MM.1S (cell line): ENCODE data around the gene MAGI2.

Source experiments
- DNase-seq: peaks from one replicate; pipeline ENCODE4 v3.0.0-alpha.2; 2015
- H2AFZ ChIP-seq: fragments of 300-600 bp; sonication (generic); 2 replicates; pipeline ENCODE4 v1.6.0; 2016; ENCODE audit warnings: antibody characterized with exemption, low read length
- H3F3A ChIP-seq: fragments of 300-600 bp; sonication (generic); 2 replicates; pipeline ENCODE4 v1.6.1; 2016; ENCODE audit warnings: mild to moderate bottlenecking, antibody characterized with exemption, low read length, moderate library complexity, mixed read lengths; ENCODE audit not compliant: insufficient read depth
- H3K27ac ChIP-seq: fragments of 300-600 bp; sonication (generic); 2 replicates; pipeline ENCODE4 v1.5.1; 2016; ENCODE audit warnings: mild to moderate bottlenecking, low read length
- H3K27me3 ChIP-seq: fragments of 300-600 bp; sonication (generic); replicated peaks from 2 replicates; pipeline ENCODE4 v1.6.0; 2016; ENCODE audit warnings: low read length; ENCODE audit not compliant: insufficient read depth
- H3K36me3 ChIP-seq: fragments of 300-600 bp; sonication (generic); replicated peaks from 2 replicates; pipeline ENCODE4 v1.6.1; 2016; ENCODE audit warnings: mild to moderate bottlenecking, low read length, mixed read lengths; ENCODE audit not compliant: insufficient read depth
- H3K4me1 ChIP-seq: fragments of 300-600 bp; sonication (generic); 2 replicates; pipeline ENCODE4 v1.6.1; 2016; ENCODE audit warnings: low read length, mixed read lengths
- H3K4me2 ChIP-seq: fragments of 300-600 bp; sonication (generic); 2 replicates; pipeline ENCODE4 v1.6.0; 2016; ENCODE audit warnings: low read depth, low read length
- H3K4me3 ChIP-seq: fragments of 300-600 bp; sonication (generic); 2 replicates; pipeline ENCODE4 v1.5.1; 2016; ENCODE audit warnings: low read length, mixed read lengths
- H3K79me2 ChIP-seq: fragments of 300-600 bp; sonication (generic); 2 replicates; pipeline ENCODE4 v1.6.1; 2016; ENCODE audit warnings: mixed run types, low read length, mixed read lengths
- H3K9ac ChIP-seq: fragments of 300-600 bp; sonication (generic); 2 replicates; pipeline ENCODE4 v1.6.1; 2016; ENCODE audit warnings: low read length, mixed read lengths
- H3K9me2 ChIP-seq: fragments of 300-600 bp; sonication (generic); replicated peaks from 2 replicates; pipeline ENCODE4 v1.6.1; 2016; ENCODE audit warnings: mild to moderate bottlenecking, low read length, mixed read lengths; ENCODE audit not compliant: insufficient read depth
- H3K9me3 ChIP-seq: fragments of 300-600 bp; sonication (generic); replicated peaks from 2 replicates; pipeline ENCODE4 v1.6.1; 2016; ENCODE audit warnings: mild to moderate bottlenecking, low read length, mixed read lengths; ENCODE audit not compliant: insufficient read depth
- H4K20me1 ChIP-seq: fragments of 300-600 bp; sonication (generic); 2 replicates; pipeline ENCODE4 v1.6.1; 2016; ENCODE audit warnings: mild to moderate bottlenecking, low read length, moderate library complexity, mixed read lengths; ENCODE audit not compliant: insufficient read depth
- EZH2 ChIP-seq: fragments of 300-600 bp; sonication (generic); optimal IDR thresholded peaks from 2 replicates; pipeline ENCODE3; 2017; ENCODE audit warnings: low read depth, mild to moderate bottlenecking, antibody characterized with exemption, low read length, mixed read lengths
- EZH2phosphoT487 ChIP-seq: fragments of 300-600 bp; sonication (generic); IDR thresholded peaks from 2 replicates; pipeline ENCODE4 v1.6.1; 2018; ENCODE audit warnings: antibody characterized with exemption, low read length
- TF ChIP-seq, protein P1 (sequence below): fragments of 300-600 bp; sonication (generic); IDR thresholded peaks from 2 replicates; pipeline ENCODE4 v1.5.1; 2016; ENCODE audit warnings: antibody characterized with exemption, low read length, mixed read lengths

MAGI2 gene

DNA sequence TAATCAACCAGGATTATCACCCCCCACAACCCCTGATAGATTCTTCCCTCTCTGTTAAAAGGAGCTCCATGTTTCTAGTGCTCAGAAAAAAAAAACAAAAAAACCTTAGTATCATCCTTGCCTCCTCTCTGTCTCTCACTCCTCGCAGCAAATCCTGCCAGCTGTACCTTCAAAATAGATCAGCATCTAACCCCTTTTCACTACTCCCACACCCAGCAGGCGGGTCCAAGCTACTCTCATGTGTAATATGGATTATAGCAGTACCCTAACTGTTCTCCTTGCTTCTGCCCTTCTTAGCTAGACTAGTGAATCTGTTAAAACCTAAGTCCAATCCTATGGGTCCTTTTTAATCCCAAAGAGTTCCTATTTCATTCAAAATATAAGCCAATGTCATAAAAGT is 667.4 kb downstream of the MAGI2 start:
- H3K27ac ChIP-seq, result no peak overlapping the region
- TF ChIP-seq, protein P1, sequence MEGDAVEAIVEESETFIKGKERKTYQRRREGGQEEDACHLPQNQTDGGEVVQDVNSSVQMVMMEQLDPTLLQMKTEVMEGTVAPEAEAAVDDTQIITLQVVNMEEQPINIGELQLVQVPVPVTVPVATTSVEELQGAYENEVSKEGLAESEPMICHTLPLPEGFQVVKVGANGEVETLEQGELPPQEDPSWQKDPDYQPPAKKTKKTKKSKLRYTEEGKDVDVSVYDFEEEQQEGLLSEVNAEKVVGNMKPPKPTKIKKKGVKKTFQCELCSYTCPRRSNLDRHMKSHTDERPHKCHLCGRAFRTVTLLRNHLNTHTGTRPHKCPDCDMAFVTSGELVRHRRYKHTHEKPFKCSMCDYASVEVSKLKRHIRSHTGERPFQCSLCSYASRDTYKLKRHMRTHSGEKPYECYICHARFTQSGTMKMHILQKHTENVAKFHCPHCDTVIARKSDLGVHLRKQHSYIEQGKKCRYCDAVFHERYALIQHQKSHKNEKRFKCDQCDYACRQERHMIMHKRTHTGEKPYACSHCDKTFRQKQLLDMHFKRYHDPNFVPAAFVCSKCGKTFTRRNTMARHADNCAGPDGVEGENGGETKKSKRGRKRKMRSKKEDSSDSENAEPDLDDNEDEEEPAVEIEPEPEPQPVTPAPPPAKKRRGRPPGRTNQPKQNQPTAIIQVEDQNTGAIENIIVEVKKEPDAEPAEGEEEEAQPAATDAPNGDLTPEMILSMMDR, result no peak
- no peak for TF ChIP-seq EZH2phosphoT487
- TF ChIP-seq EZH2, result no peak
- H3F3A ChIP-seq, result no peaks in the 10 kb centered on the region
- H3K4me1 ChIP-seq, result no peaks in the 10 kb centered on the region
- 0 out of 2 replicates have a peak, but pooled peaks cover 2% of the 10 kb centered on the region for H3K9me3 ChIP-seq
- DNase-seq, result no peak
- no peaks in the 10 kb centered on the region for H4K20me1 ChIP-seq
- H2AFZ ChIP-seq, result no peak overlapping the region
- H3K36me3 ChIP-seq, result no peaks in the 10 kb centered on the region
- no peaks in the 10 kb centered on the region for H3K9me2 ChIP-seq
- H3K9ac ChIP-seq, result no peak overlapping the region
- no peak overlapping the region for H3K4me3 ChIP-seq
- no peak overlapping the region for H3K4me2 ChIP-seq
- H3K27me3 ChIP-seq, result 0 out of 2 replicates have a peak, but pooled peaks cover 3% of the 10 kb centered on the region
- no peaks in the 10 kb centered on the region for H3K79me2 ChIP-seq

DNA sequence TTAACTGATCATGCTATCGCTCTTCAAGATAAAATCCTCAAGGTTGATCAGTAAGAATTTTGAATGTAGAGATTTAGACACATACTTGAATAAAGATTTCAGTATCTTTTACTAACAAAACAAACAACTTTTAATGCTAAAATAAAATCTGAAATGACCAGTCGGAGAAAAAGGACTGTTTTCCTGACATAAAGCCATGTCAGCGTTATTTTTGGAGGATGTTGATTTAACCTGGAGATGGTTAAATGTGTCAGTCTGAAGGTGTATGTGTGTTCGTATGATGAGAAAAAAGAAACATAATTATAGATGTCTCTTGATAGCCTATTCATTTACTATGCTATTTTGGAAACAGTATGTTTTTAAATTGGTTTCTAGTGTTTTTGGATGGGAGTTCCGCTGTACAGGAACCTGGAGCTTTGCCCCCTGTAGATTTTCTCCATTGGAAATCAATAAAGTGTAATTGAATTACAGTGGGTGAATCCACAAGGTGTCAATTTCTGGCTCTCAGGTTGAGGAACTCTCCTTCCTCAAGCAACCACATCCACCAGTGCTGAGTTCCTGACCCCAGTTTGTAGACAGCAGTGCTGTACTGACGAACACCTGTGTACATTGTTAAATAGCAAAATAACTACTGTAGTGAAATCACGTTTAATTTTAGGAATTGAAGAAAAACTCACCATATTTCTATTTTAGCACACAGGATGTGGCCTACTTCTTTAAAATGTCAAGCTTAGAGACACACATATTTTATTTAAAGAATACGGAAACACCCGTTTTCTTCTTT is 670.1 kb downstream of the MAGI2 start:
- Histone ChIP-seq H3K4me2 (no peak overlapping the region), H3K4me3 (no peak overlapping the region), H3F3A (no peaks in the 10 kb centered on the region), H3K27me3 (0 out of 2 replicates have a peak, but pooled peaks cover 3% of the 10 kb centered on the region), H4K20me1 (no peaks in the 10 kb centered on the region), H3K36me3 (no peaks in the 10 kb centered on the region), H3K9ac (no peak overlapping the region), H3K27ac (no peak overlapping the region), H3K9me3 (no peaks in the 10 kb centered on the region), H2AFZ (no peak overlapping the region), H3K9me2 (no peaks in the 10 kb centered on the region), H3K4me1 (no peaks in the 10 kb centered on the region), H3K79me2 (no peaks in the 10 kb centered on the region)
- no peak for DNase-seq
- TF ChIP-seq EZH2 (no peak), EZH2phosphoT487 (no peak)
- TF ChIP-seq, protein P1, result no peak

DNA sequence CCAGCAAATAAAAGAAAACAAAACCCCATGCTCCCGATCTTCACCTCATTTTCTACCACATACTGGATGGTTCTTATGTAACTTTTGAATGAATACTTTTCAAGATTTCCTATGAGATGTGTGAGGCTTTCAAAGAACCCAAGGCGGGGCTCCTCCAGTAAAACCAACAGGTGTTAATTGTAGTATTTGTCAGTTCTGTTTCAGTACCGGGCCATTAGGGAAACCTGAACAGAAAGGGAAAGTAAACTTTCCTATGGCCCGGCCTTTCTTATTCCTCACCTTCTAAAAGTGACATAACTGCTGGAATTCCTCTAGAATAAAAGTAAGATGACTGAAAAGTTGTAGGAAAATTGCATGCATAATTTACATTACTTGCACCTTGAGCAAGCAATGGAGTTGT is 672.9 kb downstream of the MAGI2 start:
- no peak overlapping the region for H2AFZ ChIP-seq
- no peaks in the 10 kb centered on the region for H3F3A ChIP-seq
- H3K79me2 ChIP-seq, result no peaks in the 10 kb centered on the region
- H3K9me2 ChIP-seq, result no peaks in the 10 kb centered on the region
- H3K9ac ChIP-seq, result no peak overlapping the region
- TF ChIP-seq, protein P1, result no peak
- no peak for TF ChIP-seq EZH2
- TF ChIP-seq EZH2phosphoT487, result no peak
- H3K27me3 ChIP-seq, result 0 out of 2 replicates have a peak, but pooled peaks cover 3% of the 10 kb centered on the region
- no peaks in the 10 kb centered on the region for H4K20me1 ChIP-seq
- peak overlapping the region; percentile 10; the same call in 1 of the 2 replicates for H3K4me2 ChIP-seq
- H3K4me3 ChIP-seq, result no peak overlapping the region
- H3K36me3 ChIP-seq, result no peaks in the 10 kb centered on the region
- DNase-seq, result peak; percentile 22
- no peaks in the 10 kb centered on the region for H3K9me3 ChIP-seq
- H3K27ac ChIP-seq, result no peak overlapping the region
- H3K4me1 ChIP-seq, result no peaks in the 10 kb centered on the region
